Right atrium auricular region (tissue), 2 donors: ENCODE measurements around the gene UBASH3B. TPM values are rescaled to one million over a fixed set of nuclear protein-coding genes. Genes with fewer than 3 reads are reported as not detected.

Experiments used
- DNase-seq: peaks from one replicate; pipeline ENCODE4 v3.0.0-alpha.2; 2019; ENCODE audit warnings: low spot score
- H3K27ac ChIP-seq, 2 donors: fragments of 200-600 bp; sonication (generic); 1 replicate in 1 of 2; 2 replicates in 1 of 2; pipeline ENCODE4 v1.5.1; 2016 to 2019
- H3K27me3 ChIP-seq, 2 donors: fragments of 200-600 bp; sonication (generic); one replicate each; pipeline versions ENCODE4 v1.5.1 to v1.6.0; 2017 to 2019
- H3K36me3 ChIP-seq: fragments of 200-600 bp; sonication (generic); one replicate; pipeline ENCODE4 v1.5.1; 2016
- H3K4me1 ChIP-seq, 2 donors: fragments of 200-600 bp; sonication (generic); one replicate each; pipeline versions ENCODE4 v1.5.1 to v1.6.0; 2017 to 2019
- H3K4me3 ChIP-seq, 2 donors: fragments of 200-600 bp; sonication (generic); 1 replicate in 1 of 2; 2 replicates in 1 of 2; pipeline ENCODE4 v1.5.1; 2017 to 2019; ENCODE audit warnings: mild to moderate bottlenecking in 1 of 2, moderate library complexity in 1 of 2
- H3K9me3 ChIP-seq, 2 donors: fragments of 200-600 bp; sonication (generic); one replicate each; pipeline ENCODE4 v1.5.1; 2019
- total RNA-seq, 2 donors: library from RNA; depleted of rRNA; stranded (reverse); fragments of >200 nt; gene quantifications; one replicate each; pipeline ENCODE4 v1.1.0, GENCODE V29; 2016
- TF ChIP-seq, protein P1 (sequence below), 2 donors: fragments of 200-600 bp; sonication (generic); IDR thresholded peaks; one replicate each; pipeline ENCODE4 v1.5.1; 2019; ENCODE audit warnings: antibody characterized with exemption in 2 of 2

The UBASH3B gene
- total RNA-seq, 2 donors from 2014 or later: 1.7 to 1.8 TPM

DNA sequence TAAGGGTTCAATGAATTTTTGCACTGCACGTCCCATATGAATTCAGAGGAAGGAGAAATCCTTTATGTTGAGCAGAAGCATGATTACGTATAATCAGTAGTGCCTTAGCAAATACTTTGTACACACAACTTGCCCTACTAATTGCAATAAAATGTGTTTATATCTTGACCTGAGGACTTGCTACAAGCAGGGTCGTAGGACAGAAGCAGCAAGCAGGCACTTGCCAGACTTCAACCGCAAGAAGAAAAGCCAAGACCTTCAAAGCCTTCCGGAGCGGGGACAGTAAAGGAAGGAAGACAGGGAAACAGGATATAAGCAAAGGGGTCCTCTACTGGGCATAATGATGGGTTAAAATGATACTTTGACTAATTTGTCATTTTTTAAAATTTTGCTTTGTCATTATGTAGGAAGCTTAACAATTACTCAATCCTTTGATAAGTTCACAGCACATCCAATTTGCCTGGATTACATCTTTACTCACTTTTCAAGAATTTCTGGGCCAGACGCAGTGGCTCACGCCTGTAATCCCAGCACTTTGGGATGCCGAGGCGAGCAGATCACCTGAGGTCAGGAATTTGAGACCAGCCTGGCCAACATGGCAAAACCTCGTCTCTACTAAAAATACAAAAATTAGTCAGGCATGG lies 23.2 kb upstream of the UBASH3B start:
- DNase-seq: no peak
- no peaks in the 10 kb centered on the region for H3K4me1 ChIP-seq
- no peaks in the 10 kb centered on the region for H3K9me3 ChIP-seq
- TF ChIP-seq, protein P1, sequence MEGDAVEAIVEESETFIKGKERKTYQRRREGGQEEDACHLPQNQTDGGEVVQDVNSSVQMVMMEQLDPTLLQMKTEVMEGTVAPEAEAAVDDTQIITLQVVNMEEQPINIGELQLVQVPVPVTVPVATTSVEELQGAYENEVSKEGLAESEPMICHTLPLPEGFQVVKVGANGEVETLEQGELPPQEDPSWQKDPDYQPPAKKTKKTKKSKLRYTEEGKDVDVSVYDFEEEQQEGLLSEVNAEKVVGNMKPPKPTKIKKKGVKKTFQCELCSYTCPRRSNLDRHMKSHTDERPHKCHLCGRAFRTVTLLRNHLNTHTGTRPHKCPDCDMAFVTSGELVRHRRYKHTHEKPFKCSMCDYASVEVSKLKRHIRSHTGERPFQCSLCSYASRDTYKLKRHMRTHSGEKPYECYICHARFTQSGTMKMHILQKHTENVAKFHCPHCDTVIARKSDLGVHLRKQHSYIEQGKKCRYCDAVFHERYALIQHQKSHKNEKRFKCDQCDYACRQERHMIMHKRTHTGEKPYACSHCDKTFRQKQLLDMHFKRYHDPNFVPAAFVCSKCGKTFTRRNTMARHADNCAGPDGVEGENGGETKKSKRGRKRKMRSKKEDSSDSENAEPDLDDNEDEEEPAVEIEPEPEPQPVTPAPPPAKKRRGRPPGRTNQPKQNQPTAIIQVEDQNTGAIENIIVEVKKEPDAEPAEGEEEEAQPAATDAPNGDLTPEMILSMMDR (IDR thresholded peaks at IDR 0.05): no peak
- no peak overlapping the region for H3K4me3 ChIP-seq
- H3K27ac ChIP-seq: no peak overlapping the region
- H3K27me3 ChIP-seq: no peaks in the 10 kb centered on the region
- no peaks in the 10 kb centered on the region for H3K36me3 ChIP-seq

DNA sequence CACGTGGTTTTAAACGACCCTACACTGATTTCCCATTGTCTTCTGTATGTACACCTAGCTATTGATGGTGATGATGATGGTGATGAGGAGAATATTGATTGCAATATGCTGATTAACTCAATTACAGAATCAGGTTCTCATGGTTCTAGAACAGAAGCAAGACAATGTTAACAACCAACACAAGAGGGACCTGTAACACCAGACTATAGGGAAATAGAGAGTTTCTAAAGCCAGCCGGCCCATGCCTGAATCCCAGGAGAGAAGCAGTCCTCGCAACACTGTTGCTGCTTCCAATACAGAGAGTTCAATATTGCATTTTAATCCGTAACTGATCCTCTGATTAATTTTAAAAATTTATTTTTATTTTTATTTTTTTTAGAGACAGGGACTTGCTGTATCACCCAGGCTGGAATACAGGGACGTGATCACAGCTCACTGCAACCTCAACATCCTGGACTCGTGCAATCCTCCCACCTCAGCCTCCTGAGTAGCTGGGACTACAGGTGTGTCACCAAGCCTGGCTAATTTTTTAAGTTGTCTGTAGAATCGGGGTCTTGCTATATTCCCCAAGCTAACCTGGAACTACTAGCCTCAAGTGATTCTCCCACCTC lies 22.2 kb upstream of the UBASH3B start:
- Histone ChIP-seq H3K27me3 (no peaks in the 10 kb centered on the region), H3K9me3 (no peaks in the 10 kb centered on the region), H3K36me3 (no peaks in the 10 kb centered on the region), H3K4me3 (no peak overlapping the region), H3K4me1 (no peaks in the 10 kb centered on the region), H3K27ac (no peak overlapping the region)
- DNase-seq: no peak
- TF ChIP-seq, protein P1 (IDR thresholded peaks at IDR 0.05): peak in 1 of 2 donors; percentile 61

DNA sequence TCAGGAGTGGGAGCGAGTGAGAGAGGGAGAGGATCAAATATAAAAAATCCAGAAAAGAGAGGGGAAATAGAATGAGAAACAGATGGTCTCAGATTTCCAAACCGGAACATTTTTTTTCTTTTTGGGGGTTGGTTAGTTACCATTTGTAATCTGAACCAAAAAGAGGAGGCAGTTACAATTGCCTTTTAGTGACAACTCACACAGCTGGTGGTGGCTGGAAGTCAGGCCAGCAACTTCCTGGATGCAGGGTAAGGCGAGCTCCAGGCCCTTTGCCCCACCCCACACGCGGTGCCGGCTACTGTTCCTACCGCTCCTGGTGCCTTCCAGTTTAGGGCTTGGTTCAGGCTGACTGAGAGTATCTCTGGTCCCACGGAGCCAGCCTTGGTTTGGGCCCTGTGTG lies 21.0 kb upstream of the UBASH3B start:
- H3K4me1 ChIP-seq: no peaks in the 10 kb centered on the region
- no peak overlapping the region for H3K4me3 ChIP-seq
- no peaks in the 10 kb centered on the region for H3K9me3 ChIP-seq
- H3K27me3 ChIP-seq: no peaks in the 10 kb centered on the region
- TF ChIP-seq, protein P1 (IDR thresholded peaks at IDR 0.05): no peak
- DNase-seq: no peak
- H3K36me3 ChIP-seq: no peaks in the 10 kb centered on the region
- H3K27ac ChIP-seq: no peak overlapping the region

DNA sequence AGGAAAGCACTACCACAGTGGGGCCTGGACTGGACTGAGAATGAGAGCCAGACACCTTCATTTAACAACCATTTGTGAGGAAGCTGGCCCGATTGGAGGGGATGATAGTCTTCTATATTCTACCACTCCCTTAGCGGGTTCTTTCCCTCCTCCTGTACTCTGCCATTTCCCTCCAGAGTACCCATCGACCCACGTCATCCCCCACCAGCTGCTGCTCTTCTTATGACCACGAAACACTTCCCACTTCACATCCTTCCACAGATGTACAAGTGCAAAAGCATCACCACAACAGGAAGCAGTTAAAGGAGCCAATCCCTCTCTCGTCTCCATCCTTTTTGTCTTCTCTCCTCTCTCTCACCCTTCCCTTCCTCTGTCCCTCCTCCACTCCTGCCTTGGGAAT lies 18.0 kb upstream of the UBASH3B start:
- H3K27ac ChIP-seq: no peak overlapping the region
- H3K9me3 ChIP-seq: no peaks in the 10 kb centered on the region
- H3K27me3 ChIP-seq: no peaks in the 10 kb centered on the region
- no peaks in the 10 kb centered on the region for H3K36me3 ChIP-seq
- DNase-seq: no peak
- H3K4me1 ChIP-seq: peaks cover 0 to 2% of the 10 kb centered on the region in 2 donors
- H3K4me3 ChIP-seq: no peak overlapping the region
- TF ChIP-seq, protein P1 (IDR thresholded peaks at IDR 0.05): no peak

DNA sequence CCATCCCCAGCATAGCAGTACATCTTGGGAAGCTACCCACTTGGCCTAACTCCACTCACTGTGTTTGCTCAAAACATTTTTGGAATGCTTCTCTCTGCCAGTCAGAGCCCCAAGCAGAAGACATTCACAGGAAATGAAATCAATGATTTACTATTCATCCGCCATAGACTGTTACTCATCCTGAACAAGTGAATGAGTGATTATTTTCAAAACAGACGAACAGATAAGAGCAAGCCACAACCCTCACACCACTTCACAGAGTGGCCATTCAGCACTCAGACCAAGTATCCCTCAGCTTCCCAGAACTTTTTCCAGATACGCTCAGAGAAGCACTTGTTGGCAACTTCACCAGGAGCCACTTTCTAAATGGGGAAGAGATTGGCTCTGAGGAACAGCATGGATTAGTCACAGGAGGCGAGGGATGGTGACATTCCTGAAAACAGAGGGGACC lies 13.0 kb upstream of the UBASH3B start:
- no peak for DNase-seq
- no peaks in the 10 kb centered on the region for H3K27me3 ChIP-seq
- no peaks in the 10 kb centered on the region for H3K9me3 ChIP-seq
- H3K4me1 ChIP-seq: peaks cover 0 to 6% of the 10 kb centered on the region in 2 donors
- H3K4me3 ChIP-seq: no peak overlapping the region
- H3K36me3 ChIP-seq: no peaks in the 10 kb centered on the region
- TF ChIP-seq, protein P1 (IDR thresholded peaks at IDR 0.05): no peak
- no peak overlapping the region for H3K27ac ChIP-seq
